HuH-7.5 (cell line): ENCODE measurements around the gene NAV2.

Experiments
- DNase-seq: peaks from one replicate; pipeline ENCODE4 v3.0.0; 2011; ENCODE audit warnings: low spot score

NAV2 gene

GRCh38 chr11:19929147-19929546 lies 216.5 kb downstream of the NAV2 start:
- no peak for DNase-seq

- no peak for DNase-seq
Measured at GRCh38 chr11:19929655-19930054, 217.0 kb downstream of the NAV2 start.

DNA sequence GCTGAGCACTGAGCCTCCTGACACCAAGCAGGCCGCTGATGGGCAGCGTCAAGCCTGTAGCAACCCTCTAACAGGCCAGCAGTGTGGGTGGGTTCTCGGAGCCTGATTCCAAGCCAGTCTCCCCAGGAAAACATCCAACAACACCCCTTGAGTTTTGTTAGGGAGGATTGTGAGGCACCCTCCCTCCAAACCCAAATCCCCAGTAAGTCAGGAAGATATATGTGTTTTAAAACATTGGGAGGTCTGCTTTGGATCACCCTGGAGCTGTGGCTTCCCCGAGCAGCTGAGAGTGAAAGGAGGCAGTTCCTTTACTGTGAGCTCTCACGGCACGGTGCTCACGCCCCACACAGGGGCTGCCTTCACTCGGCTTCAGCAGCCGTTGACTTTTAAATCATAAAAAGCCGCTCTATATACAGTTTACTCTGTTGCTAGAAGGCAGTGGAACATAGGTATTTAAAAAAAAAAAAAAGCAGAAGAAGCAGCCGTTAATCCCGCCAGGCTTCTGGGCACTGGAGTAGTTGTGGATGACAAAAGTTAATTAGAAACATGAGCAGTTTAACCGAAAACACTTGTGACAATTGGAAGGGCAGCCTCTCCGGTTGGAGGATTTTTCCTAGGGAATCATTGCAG lies 218.6 kb downstream of the NAV2 start:
- DNase-seq: no peak

- DNase-seq: no peak
Measured at GRCh38 chr11:19931771-19932369, 219.2 kb downstream of the NAV2 start.

DNA sequence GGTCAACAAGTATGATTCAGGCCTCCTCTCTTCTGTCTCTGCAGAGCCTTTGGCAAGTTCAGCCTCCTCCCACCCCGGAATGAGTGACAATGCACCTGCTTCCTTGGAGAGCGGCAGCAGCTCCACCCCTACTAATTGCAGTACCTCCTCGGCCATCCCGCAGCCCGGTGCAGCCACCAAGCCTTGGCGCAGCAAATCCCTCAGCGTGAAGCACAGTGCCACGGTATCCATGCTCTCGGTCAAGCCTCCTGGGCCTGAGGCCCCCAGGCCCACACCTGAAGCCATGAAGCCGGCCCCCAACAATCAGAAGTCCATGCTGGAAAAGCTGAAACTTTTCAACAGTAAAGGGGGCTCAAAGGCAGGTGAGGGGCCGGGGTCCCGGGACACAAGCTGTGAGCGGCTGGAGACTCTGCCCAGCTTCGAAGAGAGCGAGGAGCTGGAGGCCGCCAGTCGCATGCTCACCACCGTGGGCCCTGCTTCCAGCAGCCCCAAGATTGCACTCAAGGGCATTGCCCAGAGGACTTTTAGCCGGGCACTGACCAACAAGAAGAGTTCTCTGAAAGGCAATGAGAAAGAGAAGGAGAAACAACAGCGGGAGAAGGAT lies 220.6 kb downstream of the NAV2 start:
- no peak for DNase-seq

DNA sequence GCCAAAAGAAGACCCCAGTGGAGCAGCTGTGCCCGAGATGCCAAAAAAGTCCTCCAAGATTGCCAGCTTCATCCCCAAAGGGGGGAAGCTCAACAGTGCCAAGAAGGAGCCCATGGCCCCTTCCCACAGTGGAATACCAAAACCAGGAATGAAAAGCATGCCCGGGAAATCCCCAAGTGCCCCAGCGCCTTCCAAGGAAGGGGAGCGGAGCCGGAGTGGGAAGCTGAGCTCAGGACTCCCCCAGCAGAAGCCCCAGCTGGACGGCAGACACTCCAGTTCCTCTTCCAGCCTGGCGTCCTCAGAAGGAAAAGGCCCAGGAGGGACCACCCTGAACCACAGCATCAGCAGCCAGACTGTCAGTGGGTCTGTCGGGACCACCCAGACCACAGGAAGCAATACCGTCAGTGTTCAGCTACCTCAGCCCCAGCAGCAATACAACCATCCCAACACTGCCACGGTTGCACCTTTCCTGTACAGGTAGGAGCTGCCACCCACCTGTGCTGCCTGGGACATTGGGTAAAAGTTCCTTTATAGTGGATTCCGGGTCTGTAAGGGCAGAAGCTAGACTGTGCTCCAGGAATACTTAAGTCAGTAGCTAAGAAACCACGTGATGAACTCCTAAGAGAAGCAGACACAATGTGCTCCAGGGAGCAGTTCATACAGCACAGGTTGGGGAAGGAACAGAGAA lies 221.3 kb downstream of the NAV2 start:
- DNase-seq: no peak

DNA sequence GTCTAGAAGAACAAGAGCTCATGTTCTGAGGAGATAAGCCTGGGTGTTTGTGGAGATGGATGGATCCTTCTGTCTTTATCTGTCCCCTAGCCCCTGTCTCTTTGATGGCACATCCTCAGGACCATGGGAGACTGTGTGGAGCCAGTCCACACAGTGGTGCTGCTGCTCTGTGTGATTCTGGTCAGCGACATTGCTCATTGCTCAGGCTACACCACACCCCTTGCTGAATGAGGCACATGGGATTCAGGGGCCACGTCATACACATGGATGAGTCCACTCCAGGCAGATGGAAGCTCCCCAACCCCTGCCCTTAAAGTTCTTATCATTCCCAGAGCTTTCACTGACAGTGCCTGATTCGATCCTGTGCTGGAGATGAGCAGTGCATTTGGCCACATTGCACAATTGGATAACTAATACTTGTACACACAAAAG lies 222.2 kb downstream of the NAV2 start:
- no peak for DNase-seq

DNA sequence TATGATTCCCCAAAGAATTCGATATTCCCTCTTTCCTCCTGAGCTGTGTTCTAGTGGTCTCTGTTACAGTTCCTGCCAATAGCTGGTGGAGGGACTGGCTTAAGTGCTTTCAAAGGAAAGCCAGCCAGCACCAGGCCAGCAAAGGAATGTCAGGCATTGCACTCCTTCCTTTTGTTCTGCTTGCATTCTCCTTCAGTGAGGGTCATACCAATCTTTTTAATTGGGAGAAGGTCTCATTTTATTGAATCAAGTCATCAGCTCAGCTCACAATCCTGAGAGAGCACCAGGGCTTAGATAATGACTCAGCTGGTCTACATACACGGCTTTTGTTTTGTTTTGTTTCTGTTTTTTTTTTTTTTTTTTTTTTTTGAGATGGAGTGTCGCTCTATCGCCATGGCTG lies 222.9 kb downstream of the NAV2 start:
- DNase-seq: no peak

DNA sequence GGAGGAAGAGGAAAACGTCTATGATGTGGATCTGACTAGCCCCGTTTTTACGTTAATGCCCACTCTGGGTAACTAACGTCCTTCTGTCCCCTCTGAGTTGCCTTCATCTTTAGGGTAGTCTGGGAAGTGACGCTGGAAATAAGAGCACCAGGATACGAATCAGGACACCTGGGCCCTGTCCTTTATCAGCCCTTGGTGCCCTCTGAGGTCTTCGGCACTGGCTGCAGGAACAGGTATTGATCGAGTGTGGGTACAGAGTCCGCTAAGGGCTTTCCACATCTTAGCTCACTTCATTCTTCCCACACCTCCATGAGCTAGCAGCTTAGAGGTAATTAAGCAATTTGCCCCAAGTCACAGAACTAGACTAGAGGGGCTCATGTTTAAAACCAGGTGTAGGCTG lies 223.8 kb downstream of the NAV2 start:
- no peak for DNase-seq

DNA sequence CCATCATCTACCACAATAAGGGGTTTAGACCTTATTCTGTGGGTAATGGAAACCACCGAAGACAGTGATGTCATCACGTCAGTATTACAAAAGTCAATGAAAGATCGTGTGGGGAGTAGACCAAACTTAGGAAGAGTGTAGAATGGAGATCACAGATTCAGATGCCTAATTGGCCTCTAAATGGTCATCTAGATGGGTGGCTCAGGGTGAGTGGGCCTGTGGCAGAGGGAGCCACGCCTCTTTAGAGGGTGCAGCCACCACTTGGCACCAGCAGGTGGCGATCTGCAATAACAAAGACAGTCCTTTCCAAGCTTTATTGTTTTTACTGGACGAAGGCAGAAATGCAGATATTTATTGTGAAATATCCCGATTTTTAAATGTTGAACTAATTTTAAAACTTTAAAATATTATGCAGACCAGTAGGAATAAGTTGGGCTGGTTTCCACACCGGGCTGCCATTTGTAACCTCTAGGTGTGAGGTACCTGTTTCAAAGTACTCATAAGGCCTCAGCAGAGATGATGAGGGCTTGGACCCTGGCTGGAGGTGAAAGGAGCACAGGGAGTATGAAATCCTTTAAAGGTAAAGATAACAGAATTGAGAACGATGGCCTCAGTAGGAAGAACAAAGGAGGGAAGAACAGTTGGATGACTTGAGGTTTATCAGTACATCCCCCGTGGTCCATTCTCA lies 225.7 kb downstream of the NAV2 start:
- DNase-seq: peak; percentile 42

GRCh38 chr11:19938866-19939265 lies 226.2 kb downstream of the NAV2 start:
- no peak for DNase-seq

DNA sequence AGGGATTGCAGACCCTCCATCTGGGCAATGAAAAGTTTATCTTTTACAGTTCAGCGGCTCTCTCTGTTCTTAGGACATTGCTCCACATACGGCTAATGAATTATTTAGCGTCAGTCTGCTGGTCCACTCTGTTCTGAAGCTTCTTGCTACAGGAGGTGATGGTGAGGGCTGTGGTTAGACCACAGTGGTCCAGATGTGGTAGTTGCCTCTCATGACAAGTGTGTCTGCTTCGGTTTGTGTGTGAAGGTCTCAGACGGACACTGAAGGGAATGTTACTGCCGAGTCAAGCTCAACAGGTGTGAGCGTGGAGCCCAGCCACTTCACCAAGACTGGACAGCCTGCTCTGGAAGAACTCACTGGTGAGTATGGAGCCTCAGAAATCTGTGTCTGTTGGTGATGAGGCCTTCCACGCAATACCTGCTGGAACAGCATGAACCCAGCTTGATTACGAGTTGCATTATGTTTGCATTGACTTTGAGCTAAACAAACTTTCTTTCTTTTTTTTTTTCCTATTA lies 226.8 kb downstream of the NAV2 start:
- DNase-seq: no peak

DNA sequence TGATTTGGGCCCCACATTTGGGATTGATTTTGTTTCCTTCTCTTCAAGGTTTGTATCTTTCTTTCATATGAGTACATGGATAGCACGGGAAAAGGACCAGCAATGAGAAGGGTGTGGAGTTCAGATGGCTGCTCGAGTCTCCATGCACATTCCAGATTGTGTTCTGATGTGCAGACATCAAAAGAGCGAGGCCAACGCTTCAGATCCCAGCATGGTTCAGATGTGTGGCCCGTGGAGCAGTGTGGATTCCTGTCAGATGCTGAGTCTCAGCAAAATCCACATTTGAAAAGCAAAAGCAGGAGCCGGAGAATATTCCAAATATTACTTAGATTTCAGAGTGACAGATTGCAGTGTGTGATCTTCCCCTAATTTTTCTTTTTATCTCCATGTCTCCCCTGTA lies 228.2 kb downstream of the NAV2 start:
- DNase-seq: no peak

DNA sequence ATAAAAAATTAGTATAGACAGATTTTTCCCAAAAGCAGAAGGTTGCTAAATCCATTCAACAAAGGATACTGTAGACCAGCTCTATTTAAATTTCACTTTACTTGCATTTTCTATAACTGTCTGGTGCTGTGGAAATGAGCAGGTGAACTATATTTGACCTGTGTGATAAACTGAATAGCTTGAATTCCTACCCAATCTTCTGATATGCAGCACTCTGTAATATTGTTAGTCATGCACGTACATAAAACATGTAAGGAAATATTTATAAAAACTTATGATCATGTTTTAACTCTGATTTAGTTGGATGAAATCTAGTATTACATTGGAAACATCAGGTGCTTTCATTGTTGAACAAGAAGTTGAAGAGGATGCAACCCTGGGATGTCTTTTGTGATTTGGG lies 234.0 kb downstream of the NAV2 start:
- DNase-seq: no peak

- no peak for DNase-seq
Measured at GRCh38 chr11:19947537-19948114, 235.0 kb downstream of the NAV2 start.

GRCh38 chr11:19949606-19950005 lies 237.0 kb downstream of the NAV2 start:
- no peak for DNase-seq

GRCh38 chr11:19951558-19952115 lies 239.0 kb downstream of the NAV2 start:
- no peak for DNase-seq

DNA sequence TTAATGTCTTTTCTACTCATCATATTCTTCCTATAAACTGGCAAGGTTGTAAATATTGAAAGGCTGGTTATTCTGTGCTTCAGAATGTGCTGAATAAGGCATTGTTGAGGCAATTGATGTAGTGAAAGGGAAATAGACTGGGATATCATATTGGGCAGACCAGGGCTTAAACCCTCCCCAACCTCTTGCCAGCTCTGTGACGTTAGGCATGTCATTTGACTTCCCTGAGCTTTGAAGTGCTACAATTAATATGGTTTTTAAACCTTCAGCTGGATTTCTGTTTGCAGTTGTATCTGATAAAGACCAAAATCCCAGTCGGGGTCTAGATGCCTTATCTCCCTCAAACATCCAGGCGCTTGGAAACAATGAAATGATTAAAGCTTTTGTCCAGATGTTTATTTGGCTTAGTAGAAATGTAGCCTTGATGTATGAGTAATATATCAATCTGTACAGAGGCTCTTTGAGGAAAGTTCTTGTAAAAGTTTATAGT lies 239.5 kb downstream of the NAV2 start:
- DNase-seq: no peak

DNA sequence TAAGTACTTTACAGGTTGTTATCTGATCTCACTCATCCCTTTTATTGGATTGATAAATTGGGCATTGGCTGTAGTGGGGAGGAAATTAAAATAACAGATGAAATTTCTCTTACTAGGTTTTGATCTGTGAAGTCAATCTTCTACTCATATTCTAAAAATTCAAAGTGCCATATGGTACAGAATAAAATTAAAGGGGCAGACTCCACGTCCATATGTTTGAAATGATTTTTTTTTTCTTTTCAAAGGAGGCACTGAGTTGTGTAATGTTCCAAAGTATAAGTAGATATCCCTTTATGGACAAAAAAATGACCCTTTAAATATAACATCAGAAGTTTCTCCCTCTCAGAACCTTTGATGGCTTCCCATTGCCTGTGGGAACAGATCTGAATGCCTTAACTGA lies 240.3 kb downstream of the NAV2 start:
- no peak for DNase-seq

DNA sequence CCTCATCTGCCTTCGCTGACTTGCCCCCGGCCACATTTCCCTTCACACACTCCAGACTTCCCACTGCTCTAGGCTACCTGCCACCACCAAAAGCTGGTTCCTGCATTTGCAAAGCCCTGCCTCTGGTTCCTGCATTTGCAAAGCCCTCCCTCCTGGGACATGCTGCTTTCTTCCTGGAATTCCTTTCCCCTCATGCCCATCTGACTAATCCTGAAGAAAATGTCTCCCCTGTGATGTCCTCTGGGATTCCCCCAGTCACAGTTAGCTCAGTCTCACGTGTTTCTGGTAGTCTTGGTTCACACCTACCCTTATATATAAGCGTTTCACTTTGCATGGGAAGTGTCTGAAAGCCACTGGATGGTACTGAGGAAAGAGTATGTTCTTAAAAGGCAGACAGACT lies 240.7 kb downstream of the NAV2 start:
- DNase-seq: no peak

- peak; percentile 34 for DNase-seq
Measured at GRCh38 chr11:19953909-19954308, 241.3 kb downstream of the NAV2 start.

DNA sequence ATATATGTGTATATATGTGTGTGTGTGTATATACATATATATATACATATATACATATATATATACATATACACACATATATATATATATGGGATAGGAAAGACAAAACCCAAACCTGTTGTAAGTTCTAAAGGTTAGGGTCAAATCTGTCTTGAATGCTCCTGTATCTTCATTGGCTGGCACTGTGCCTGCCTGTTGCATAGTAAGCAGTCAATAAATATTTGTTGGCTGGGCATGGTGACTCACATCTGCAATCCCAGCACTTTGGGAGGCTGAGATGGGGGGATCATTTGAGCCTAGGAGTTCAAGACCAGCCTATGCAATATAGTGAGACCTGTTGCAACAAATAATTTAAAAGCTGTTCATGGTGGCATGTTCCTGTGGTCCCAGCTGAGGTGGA lies 242.3 kb downstream of the NAV2 start:
- DNase-seq: no peak
